Epidermal melanocyte (primary cell): Measurements from ENCODE around the gene ANAPC16.
"Not testable (repeated sequence)": the region's sequence is repeated elsewhere in the genome, so short reads cannot be mapped to it uniquely, and the experiment has no call there.

Source experiments
- DNase-seq: peaks from one replicate; pipeline ENCODE4 v3.0.0; 2011; ENCODE audit warnings: low spot score; ENCODE audit not compliant: insufficient read length

Gene ANAPC16

GRCh38 chr10:72211381-72211780 is 4.4 kb upstream of the ANAPC16 start:
- DNase-seq, result not testable (repeated sequence)

- not testable (repeated sequence) for DNase-seq
Observed at GRCh38 chr10:72211832-72212231, 4.0 kb upstream of the ANAPC16 start.

- DNase-seq, result no peak
Observed at GRCh38 chr10:72218325-72218724, 2.5 kb downstream of the ANAPC16 start.

- DNase-seq, result no peak
Observed at GRCh38 chr10:72218726-72219125, 2.9 kb downstream of the ANAPC16 start.

- DNase-seq, result no peak
Observed at GRCh38 chr10:72219235-72219814, 3.5 kb downstream of the ANAPC16 start.

GRCh38 chr10:72220637-72221036 is 4.8 kb downstream of the ANAPC16 start:
- DNase-seq, result no peak

- no peak for DNase-seq
Observed at GRCh38 chr10:72221278-72221677, 5.5 kb downstream of the ANAPC16 start.

- no peak for DNase-seq
Observed at GRCh38 chr10:72223743-72224101, 7.9 kb downstream of the ANAPC16 start.

- not testable (repeated sequence) for DNase-seq
Observed at GRCh38 chr10:72224191-72224590, 8.4 kb downstream of the ANAPC16 start.

GRCh38 chr10:72226418-72227027 is 10.7 kb downstream of the ANAPC16 start:
- no peak for DNase-seq

- no peak for DNase-seq
Observed at GRCh38 chr10:72227826-72228225, 12.0 kb downstream of the ANAPC16 start.

GRCh38 chr10:72228318-72228751 is 12.5 kb downstream of the ANAPC16 start:
- DNase-seq, result no peak

GRCh38 chr10:72229261-72230251 is 13.7 kb downstream of the ANAPC16 start:
- DNase-seq, result no peak

GRCh38 chr10:72233621-72234020 is 17.8 kb downstream of the ANAPC16 start:
- DNase-seq, result no peak

- no peak for DNase-seq
Observed at GRCh38 chr10:72234560-72235095, 18.8 kb downstream of the ANAPC16 start.

- no peak for DNase-seq
Observed at GRCh38 chr10:72235544-72236279, 19.9 kb downstream of the ANAPC16 start.

GRCh38 chr10:72238392-72239175 is 22.8 kb downstream of the ANAPC16 start:
- no peak for DNase-seq

- DNase-seq, result no peak
Observed at GRCh38 chr10:72239409-72239808, 23.6 kb downstream of the ANAPC16 start.

- no peak for DNase-seq
Observed at GRCh38 chr10:72240371-72240770, 24.6 kb downstream of the ANAPC16 start.

GRCh38 chr10:72241691-72242252 is 26.0 kb downstream of the ANAPC16 start:
- no peak for DNase-seq
